Osteocyte (in vitro differentiated cells): ENCODE data around the gene ACTBL2. TPM values are rescaled to one million over a fixed set of nuclear protein-coding genes. Genes with fewer than 3 reads are reported as not detected.
"Not testable (repeated sequence)": the region's sequence is repeated elsewhere in the genome, so short reads cannot be mapped to it uniquely, and the experiment has no call there.

Experiments
- DNase-seq: peaks from one replicate; pipeline ENCODE4 v3.0.0; 2021; ENCODE audit warnings: mixed read lengths; ENCODE audit not compliant: unreplicated experiment; ENCODE audit errors: extremely low spot score
- H3K27ac Mint-ChIP-seq: one replicate; pipeline ENCODE4 v1.8.0; 2021; ENCODE audit warnings: mild to moderate bottlenecking, mixed read lengths; ENCODE audit not compliant: unreplicated experiment
- H3K27me3 Mint-ChIP-seq: one replicate; pipeline ENCODE4 v1.8.0; 2021; ENCODE audit warnings: mixed read lengths; ENCODE audit not compliant: unreplicated experiment
- H3K36me3 Mint-ChIP-seq: one replicate; pipeline ENCODE4 v1.8.0; 2021; ENCODE audit warnings: mixed read lengths; ENCODE audit not compliant: unreplicated experiment
- H3K4me1 Mint-ChIP-seq: one replicate; pipeline ENCODE4 v1.8.0; 2021; ENCODE audit warnings: mixed read lengths; ENCODE audit not compliant: unreplicated experiment
- H3K4me3 Mint-ChIP-seq: one replicate; pipeline ENCODE4 v1.8.0; 2021; ENCODE audit warnings: mild to moderate bottlenecking, moderate library complexity, mixed read lengths; ENCODE audit not compliant: unreplicated experiment
- H3K9me3 Mint-ChIP-seq: one replicate; pipeline ENCODE4 v1.8.0; 2021; ENCODE audit warnings: mixed read lengths; ENCODE audit not compliant: unreplicated experiment
- CTCF ChIP-seq: fragments of 200-600 bp; sonication (generic); IDR thresholded peaks from 2 replicates; pipeline ENCODE4 v1.5.0; 2021; ENCODE audit warnings: antibody characterized with exemption, mild to moderate bottlenecking, moderate library complexity
- total RNA-seq: library from RNA; stranded (reverse); gene quantifications from 2 replicates; pipeline ENCODE4 v1.2.1, GENCODE V29; 2021

ACTBL2 gene
- total RNA-seq, 1 donor from 2014 or later, result not detected

DNA sequence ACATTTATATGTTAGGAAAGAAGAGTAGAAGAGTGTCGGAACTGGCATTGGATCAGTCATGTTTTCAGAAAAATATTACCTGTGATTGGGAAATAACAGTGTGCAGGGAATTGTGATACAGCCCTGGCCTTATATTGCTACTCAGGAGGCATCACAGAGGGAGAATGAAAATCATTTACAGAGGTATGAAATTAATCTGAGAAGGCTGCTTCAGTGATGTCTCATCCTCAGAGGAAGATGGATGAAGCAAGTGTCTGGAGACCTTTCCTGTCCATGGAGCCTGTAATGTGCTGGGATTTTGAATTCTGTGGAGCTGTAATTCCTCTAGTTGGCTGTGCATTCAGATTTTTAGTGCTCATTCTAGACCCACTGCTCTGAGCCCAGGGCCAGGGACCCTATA lies 3.8 kb downstream of the ACTBL2 start:
- TF ChIP-seq CTCF, result no peak
- Mint-ChIP-seq H3K4me1 (no peaks in the 10 kb centered on the region), H3K27me3 (peaks cover 8% of the 10 kb centered on the region), H3K4me3 (no peak overlapping the region), H3K36me3 (no peaks in the 10 kb centered on the region), H3K27ac (no peak overlapping the region), H3K9me3 (peaks cover 3% of the 10 kb centered on the region)
- DNase-seq, result no peak

DNA sequence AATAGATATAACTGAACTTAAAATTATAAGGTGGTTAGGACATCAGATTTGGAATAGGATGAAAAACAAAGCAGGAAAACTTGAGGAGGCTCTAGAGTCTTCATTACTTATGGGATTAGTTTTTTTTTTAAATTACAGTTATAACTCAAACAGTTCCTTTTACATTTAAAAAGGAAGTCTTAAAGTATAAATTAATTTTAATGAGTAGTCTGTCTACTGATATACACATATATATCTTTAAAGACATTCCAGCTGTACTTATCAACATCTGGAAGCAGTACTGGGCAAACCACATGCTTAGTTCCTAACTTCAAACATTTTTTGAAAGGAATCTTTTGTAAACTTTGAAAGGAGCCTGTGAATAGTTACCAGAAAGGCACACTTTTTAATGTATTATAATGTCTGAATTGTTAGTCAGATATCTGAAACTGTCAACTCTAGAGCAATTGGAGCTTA lies 6.0 kb downstream of the ACTBL2 start:
- H3K27ac Mint-ChIP-seq, result no peak overlapping the region
- no peaks in the 10 kb centered on the region for H3K36me3 Mint-ChIP-seq
- no peak overlapping the region for H3K4me3 Mint-ChIP-seq
- H3K9me3 Mint-ChIP-seq, result no peaks in the 10 kb centered on the region
- no peak for TF ChIP-seq CTCF
- no peak for DNase-seq
- peaks cover 8% of the 10 kb centered on the region for H3K27me3 Mint-ChIP-seq
- H3K4me1 Mint-ChIP-seq, result no peaks in the 10 kb centered on the region

GRCh38 chr5:57470339-57470738 lies 12.3 kb downstream of the ACTBL2 start:
- TF ChIP-seq CTCF, result no peak
- H3K27ac Mint-ChIP-seq, result no peak overlapping the region
- DNase-seq, result no peak
- H3K4me1 Mint-ChIP-seq, result peaks cover 9% of the 10 kb centered on the region
- H3K36me3 Mint-ChIP-seq, result no peaks in the 10 kb centered on the region
- no peak overlapping the region for H3K4me3 Mint-ChIP-seq
- H3K9me3 Mint-ChIP-seq, result no peaks in the 10 kb centered on the region
- H3K27me3 Mint-ChIP-seq, result peaks cover 9% of the 10 kb centered on the region

- Mint-ChIP-seq H3K27ac (no peak overlapping the region), H3K4me3 (no peak overlapping the region), H3K27me3 (peaks cover 13% of the 10 kb centered on the region), H3K4me1 (peaks cover 9% of the 10 kb centered on the region), H3K9me3 (no peaks in the 10 kb centered on the region), H3K36me3 (no peaks in the 10 kb centered on the region)
- DNase-seq, result no peak
- no peak for TF ChIP-seq CTCF
Observed at GRCh38 chr5:57468481-57469163, 14.0 kb downstream of the ACTBL2 start.

DNA sequence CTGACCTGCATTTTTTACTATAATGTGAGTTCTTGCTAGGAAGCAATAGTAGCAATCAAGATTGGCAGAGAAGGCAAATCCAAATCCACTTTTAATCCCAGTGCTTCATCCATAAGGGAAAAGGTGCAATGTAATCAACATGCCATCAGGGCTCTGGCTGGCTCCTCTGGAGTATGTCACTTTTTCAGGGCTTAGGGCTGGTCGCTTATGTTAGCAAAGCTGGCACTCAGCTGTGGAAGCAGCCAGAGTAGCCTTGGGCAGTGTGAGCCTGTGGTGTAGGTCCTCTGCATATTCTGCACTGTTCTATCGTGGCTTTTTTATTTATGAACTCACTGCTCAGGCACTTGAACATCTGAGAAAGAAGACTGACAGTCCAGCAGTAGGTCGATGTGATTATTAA lies 16.1 kb downstream of the ACTBL2 start:
- DNase-seq, result no peak
- H3K4me1 Mint-ChIP-seq, result peaks cover 9% of the 10 kb centered on the region
- H3K9me3 Mint-ChIP-seq, result no peaks in the 10 kb centered on the region
- no peak overlapping the region for H3K27ac Mint-ChIP-seq
- no peak for TF ChIP-seq CTCF
- no peaks in the 10 kb centered on the region for H3K36me3 Mint-ChIP-seq
- H3K27me3 Mint-ChIP-seq, result peaks cover 17% of the 10 kb centered on the region
- H3K4me3 Mint-ChIP-seq, result no peak overlapping the region

GRCh38 chr5:57460056-57460455 lies 22.6 kb downstream of the ACTBL2 start:
- H3K4me1 Mint-ChIP-seq, result peaks cover 23% of the 10 kb centered on the region
- not testable (repeated sequence) for H3K9me3 Mint-ChIP-seq, H3K27me3 Mint-ChIP-seq, H3K27ac Mint-ChIP-seq, H3K36me3 Mint-ChIP-seq, DNase-seq, H3K4me3 Mint-ChIP-seq
